ENCODE measurements around the gene SCAMP3. TPM values are rescaled to one million over a fixed set of nuclear protein-coding genes. Genes with fewer than 3 reads are reported as not detected.

The SCAMP3 gene
- total and polyA plus RNA-seq, 9 donors: 27.1 to 63.0 (median 40.9) TPM

DNA sequence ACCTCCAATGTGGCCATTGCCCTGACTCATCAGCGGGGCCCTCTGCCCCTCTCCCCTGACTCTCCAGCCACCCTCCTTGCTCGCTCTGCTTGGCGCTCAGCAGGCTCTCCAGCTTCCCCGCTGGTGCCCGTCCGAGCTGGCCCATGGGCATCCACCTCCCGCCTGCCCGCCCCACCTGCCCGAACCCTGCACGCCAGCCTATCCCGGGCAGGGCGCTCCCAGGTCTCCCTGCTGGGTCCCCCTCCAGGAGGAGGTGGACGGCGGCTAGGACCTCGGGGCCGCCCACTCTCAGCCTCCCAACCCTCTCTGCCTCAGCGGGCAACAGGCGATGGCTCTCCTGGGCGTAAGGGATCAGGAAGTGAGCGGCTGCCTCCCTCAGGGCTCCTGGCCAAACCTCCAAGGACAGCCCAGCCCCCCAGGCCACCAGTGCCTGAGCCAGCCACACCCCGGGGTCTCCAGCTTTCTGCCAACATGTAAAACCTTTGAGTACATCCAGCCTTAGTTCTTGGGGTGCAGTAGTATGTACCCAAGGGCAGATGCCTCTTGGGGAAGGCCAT, 25.9 kb upstream of the SCAMP3 start:
- Histone ChIP-seq H3K4me3 (no peak overlapping the region), H3K27me3 (no peaks in the 10 kb centered on the region), H3K36me3 (no peaks in the 10 kb centered on the region), H3K9me3 (no peaks in the 10 kb centered on the region), H3K27ac (no peak overlapping the region), H3K4me1 (ENCODE audit: insufficient read depth) (no peaks in the 10 kb centered on the region)
- intact Hi-C loops (cut with DNase I): no loop called here
- WGBS, 3 donors: 84 to 92% (median 89%) methylated on average over 21 of the region's 21 CpGs
- TF ChIP-seq, protein P1, sequence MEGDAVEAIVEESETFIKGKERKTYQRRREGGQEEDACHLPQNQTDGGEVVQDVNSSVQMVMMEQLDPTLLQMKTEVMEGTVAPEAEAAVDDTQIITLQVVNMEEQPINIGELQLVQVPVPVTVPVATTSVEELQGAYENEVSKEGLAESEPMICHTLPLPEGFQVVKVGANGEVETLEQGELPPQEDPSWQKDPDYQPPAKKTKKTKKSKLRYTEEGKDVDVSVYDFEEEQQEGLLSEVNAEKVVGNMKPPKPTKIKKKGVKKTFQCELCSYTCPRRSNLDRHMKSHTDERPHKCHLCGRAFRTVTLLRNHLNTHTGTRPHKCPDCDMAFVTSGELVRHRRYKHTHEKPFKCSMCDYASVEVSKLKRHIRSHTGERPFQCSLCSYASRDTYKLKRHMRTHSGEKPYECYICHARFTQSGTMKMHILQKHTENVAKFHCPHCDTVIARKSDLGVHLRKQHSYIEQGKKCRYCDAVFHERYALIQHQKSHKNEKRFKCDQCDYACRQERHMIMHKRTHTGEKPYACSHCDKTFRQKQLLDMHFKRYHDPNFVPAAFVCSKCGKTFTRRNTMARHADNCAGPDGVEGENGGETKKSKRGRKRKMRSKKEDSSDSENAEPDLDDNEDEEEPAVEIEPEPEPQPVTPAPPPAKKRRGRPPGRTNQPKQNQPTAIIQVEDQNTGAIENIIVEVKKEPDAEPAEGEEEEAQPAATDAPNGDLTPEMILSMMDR (IDR thresholded peaks at IDR 0.05): no peak
- TF ChIP-seq EP300 (IDR thresholded peaks at IDR 0.05): no peak
- TF ChIP-seq POLR2A (IDR thresholded peaks at IDR 0.05): no peak
- DNase-seq: no peak

DNA sequence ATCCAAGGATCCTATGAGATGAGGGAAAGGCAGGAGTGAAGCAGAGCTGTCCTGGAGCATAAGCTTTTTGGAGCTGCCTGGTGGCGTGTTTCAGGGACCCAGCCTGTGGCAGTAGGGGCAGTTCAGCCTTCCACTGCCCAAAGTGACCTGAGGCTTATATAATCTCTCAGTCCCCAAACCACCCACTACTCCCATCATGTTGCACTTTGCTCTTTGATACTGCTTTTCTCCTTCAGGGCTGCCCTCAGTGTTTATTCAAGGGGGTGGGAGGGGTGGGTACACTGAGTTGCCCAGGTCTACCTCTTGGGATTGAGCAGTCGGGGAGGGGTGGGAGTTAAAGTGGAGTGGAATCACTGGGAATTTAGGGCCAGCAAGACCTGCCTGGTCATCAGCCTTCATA, 24.4 kb upstream of the SCAMP3 start:
- H3K9me3 ChIP-seq: no peaks in the 10 kb centered on the region
- H3K27ac ChIP-seq: no peak overlapping the region
- H3K4me3 ChIP-seq: no peak overlapping the region
- TF ChIP-seq, protein P1 (IDR thresholded peaks at IDR 0.05): no peak
- no peak for TF ChIP-seq POLR2A (IDR thresholded peaks at IDR 0.05)
- no peak for TF ChIP-seq EP300 (IDR thresholded peaks at IDR 0.05)
- intact Hi-C loops (cut with DNase I): no loop called here
- H3K4me1 ChIP-seq (ENCODE audit: insufficient read depth): no peaks in the 10 kb centered on the region
- WGBS, 3 donors: 89 to 95% (median 94%) methylated on average over 2 of the region's 2 CpGs
- DNase-seq: no peak
- H3K36me3 ChIP-seq: no peaks in the 10 kb centered on the region
- no peaks in the 10 kb centered on the region for H3K27me3 ChIP-seq

DNA sequence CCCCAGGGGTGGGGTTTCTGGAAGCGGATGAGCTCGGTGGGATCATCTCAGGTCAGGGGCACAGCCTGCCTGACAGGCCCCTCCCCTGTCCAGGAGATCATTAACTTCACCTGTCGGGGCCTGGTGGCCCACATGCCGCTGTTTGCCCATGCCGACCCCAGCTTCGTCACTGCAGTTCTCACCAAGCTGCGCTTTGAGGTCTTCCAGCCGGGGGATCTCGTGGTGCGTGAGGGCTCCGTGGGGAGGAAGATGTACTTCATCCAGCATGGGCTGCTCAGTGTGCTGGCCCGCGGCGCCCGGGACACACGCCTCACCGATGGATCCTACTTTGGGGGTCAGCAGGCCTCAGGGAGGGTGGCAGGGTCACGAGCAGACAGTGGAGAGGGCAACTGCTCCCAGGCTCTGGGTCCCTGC, 23.5 kb upstream of the SCAMP3 start:
- TF ChIP-seq, protein P1 (IDR thresholded peaks at IDR 0.05): no peak
- no peak for TF ChIP-seq EP300 (IDR thresholded peaks at IDR 0.05)
- TF ChIP-seq POLR2A (IDR thresholded peaks at IDR 0.05): no peak
- Histone ChIP-seq H3K27ac (no peak overlapping the region), H3K4me3 (no peak overlapping the region), H3K36me3 (no peaks in the 10 kb centered on the region), H3K9me3 (no peaks in the 10 kb centered on the region), H3K27me3 (no peaks in the 10 kb centered on the region), H3K4me1 (ENCODE audit: insufficient read depth) (no peaks in the 10 kb centered on the region)
- DNase-seq: no peak
- WGBS, 3 donors: 84 to 90% (median 87%) methylated on average over 18 of the region's 18 CpGs
- intact Hi-C loops (cut with DNase I): no loop called here

DNA sequence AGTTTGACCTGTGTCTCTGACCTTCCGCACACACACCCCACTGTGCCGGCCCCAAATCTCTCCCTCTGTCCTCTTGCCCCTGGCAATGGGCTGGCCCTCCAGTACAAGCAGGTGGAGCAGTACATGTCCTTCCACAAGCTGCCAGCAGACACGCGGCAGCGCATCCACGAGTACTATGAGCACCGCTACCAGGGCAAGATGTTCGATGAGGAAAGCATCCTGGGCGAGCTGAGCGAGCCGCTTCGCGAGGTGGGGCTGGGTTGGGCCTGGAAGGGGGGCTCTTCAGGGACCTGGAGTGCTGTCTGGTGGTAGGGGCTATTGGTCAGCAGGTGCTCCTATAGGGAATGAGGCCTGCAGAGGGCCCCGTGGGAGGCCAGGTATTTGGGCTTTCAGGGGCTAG, 22.9 kb upstream of the SCAMP3 start:
- H3K27ac ChIP-seq: no peak overlapping the region
- H3K36me3 ChIP-seq: no peaks in the 10 kb centered on the region
- no peak overlapping the region for H3K4me3 ChIP-seq
- no peak for DNase-seq
- intact Hi-C loops (cut with DNase I): no loop called here
- H3K9me3 ChIP-seq: no peaks in the 10 kb centered on the region
- WGBS, 3 donors: 89 to 92% (median 90%) methylated on average over 14 of the region's 14 CpGs
- TF ChIP-seq, protein P1 (IDR thresholded peaks at IDR 0.05): no peak
- no peak for TF ChIP-seq POLR2A (IDR thresholded peaks at IDR 0.05)
- no peak for TF ChIP-seq EP300 (IDR thresholded peaks at IDR 0.05)
- no peaks in the 10 kb centered on the region for H3K27me3 ChIP-seq
- H3K4me1 ChIP-seq (ENCODE audit: insufficient read depth): no peaks in the 10 kb centered on the region

All from ovary (tissue), 9 donors.